Keratinocyte (primary cell): Measurements from ENCODE around the gene GOT2.
"Not testable (repeated sequence)": the region's sequence is repeated elsewhere in the genome, so short reads cannot be mapped to it uniquely, and the experiment has no call there.

Experiments used
- CTCF ChIP-seq, 3 experiments: IDR thresholded peaks in 1 of 3; conservative IDR thresholded peaks in 1 of 3; optimal IDR thresholded peaks in 1 of 3; 2 replicates in 2 of 3; 3 replicates in 1 of 3; pipeline versions ENCODE3 to v1.5.1; 2011; ENCODE audit warnings: low read length in 3 of 3, mild to moderate bottlenecking in 3 of 3, moderate library complexity in 2 of 3, control low read depth in 1 of 3, inconsistent platforms in 1 of 3; ENCODE audit not compliant: insufficient read depth in 2 of 3; ENCODE audit errors: extremely low read depth in 1 of 3
- EZH2 ChIP-seq: IDR thresholded peaks from one replicate; pipeline ENCODE4 v1.6.1; 2012; ENCODE audit warnings: inconsistent platforms, mild to moderate bottlenecking, low read length, moderate library complexity

GRCh38 chr16:58779291-58779690 lies 45.2 kb upstream of the GOT2 start:
- not testable (repeated sequence) for TF ChIP-seq CTCF (optimal IDR thresholded peaks at IDR 0.05 in 1 of 3, IDR thresholded peaks at IDR 0.05 in 1 of 3, conservative IDR thresholded peaks at IDR 0.05 in 1 of 3; ENCODE audit: extremely low read depth in 1 of 3, insufficient read depth in 2 of 3, low read length in 3 of 3); EZH2
